Stomach (tissue), 4 donors: Measurements from ENCODE around the gene SCYGR5.

Experiments
- CTCF ChIP-seq, 7 experiments: fragments of 450-650 bp in 4 of 7; fragments of 200-600 bp in 3 of 7; sonication (generic) in 3 of 7; IDR thresholded peaks; one replicate each; pipeline ENCODE4 v1.5.1; 2016 to 2019; ENCODE audit warnings: antibody characterized with exemption in 7 of 7, control low read depth in 2 of 7, mild to moderate bottlenecking in 1 of 7
- POLR2AphosphoS5 ChIP-seq, 3 donors: sonication (generic); formaldehyde crosslinking; IDR thresholded peaks; one replicate each; pipeline ENCODE4 v1.6.1; 2016; ENCODE audit warnings: antibody characterized with exemption in 3 of 3

- TF ChIP-seq CTCF (IDR thresholded peaks at IDR 0.05) (no peak), POLR2AphosphoS5 (IDR thresholded peaks at IDR 0.05) (no peak)
These were observed 43.4 kb upstream of the SCYGR5 start for GRCh38 chr2:227623226-227623625.
